ENCODE measurements around the gene MEP1A.

MEP1A gene

DNA sequence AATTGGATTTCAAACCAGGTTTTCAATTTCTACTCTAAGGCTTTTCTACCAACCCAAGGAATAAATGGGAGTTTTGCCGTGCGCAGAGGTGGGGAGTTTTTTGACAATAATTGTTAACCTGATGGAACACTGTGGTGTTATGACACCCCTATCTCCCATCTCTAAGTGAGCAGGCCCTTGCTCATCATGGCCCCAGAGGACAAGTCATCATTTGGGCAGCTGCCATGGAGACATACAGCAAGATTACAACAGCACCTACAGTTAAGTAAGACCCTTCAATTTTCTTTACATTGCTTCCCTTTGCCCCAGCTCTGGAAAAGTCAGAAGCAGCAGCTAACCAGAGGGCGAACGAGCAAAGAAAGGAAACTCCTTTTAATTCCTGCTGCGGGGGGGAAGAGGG is 74.2 kb downstream of the MEP1A start:
- Histone ChIP-seq H3K9me2 (replicated peaks; ENCODE audit: low read depth, low read length) (no peaks in the 10 kb centered on the region), H3K79me2 (ENCODE audit: insufficient read depth, low read length) (no peaks in the 10 kb centered on the region), H3K4me3 (ENCODE audit: low read length, poor library complexity, severe bottlenecking) (no peak overlapping the region), H3K27me3 (ENCODE audit: insufficient read depth, low read length, poor library complexity, severe bottlenecking) (no peaks in the 10 kb centered on the region), H3K9me3 (ENCODE audit: insufficient read depth, low read depth, low read length) (no peaks in the 10 kb centered on the region), H4K20me1 (ENCODE audit: insufficient read depth, low read length, poor library complexity, severe bottlenecking) (no peaks in the 10 kb centered on the region), H3K36me3 (ENCODE audit: insufficient read depth, low read length) (no peaks in the 10 kb centered on the region), H3K4me1 (ENCODE audit: insufficient read depth, low read length, poor library complexity, severe bottlenecking) (no peaks in the 10 kb centered on the region), H3K9ac (ENCODE audit: low read depth, low read length, poor library complexity, severe bottlenecking) (no peak overlapping the region), H3K4me2 (ENCODE audit: low read depth, low read length, poor library complexity, severe bottlenecking) (no peak overlapping the region), H2AFZ (ENCODE audit: low read length) (no peak overlapping the region), H3F3A (ENCODE audit: low read depth) (no peaks in the 10 kb centered on the region)
- TF ChIP-seq, protein P1, sequence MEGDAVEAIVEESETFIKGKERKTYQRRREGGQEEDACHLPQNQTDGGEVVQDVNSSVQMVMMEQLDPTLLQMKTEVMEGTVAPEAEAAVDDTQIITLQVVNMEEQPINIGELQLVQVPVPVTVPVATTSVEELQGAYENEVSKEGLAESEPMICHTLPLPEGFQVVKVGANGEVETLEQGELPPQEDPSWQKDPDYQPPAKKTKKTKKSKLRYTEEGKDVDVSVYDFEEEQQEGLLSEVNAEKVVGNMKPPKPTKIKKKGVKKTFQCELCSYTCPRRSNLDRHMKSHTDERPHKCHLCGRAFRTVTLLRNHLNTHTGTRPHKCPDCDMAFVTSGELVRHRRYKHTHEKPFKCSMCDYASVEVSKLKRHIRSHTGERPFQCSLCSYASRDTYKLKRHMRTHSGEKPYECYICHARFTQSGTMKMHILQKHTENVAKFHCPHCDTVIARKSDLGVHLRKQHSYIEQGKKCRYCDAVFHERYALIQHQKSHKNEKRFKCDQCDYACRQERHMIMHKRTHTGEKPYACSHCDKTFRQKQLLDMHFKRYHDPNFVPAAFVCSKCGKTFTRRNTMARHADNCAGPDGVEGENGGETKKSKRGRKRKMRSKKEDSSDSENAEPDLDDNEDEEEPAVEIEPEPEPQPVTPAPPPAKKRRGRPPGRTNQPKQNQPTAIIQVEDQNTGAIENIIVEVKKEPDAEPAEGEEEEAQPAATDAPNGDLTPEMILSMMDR (conservative IDR thresholded peaks at IDR 0.05; ENCODE audit: low read length) = no peak
- no peak for TF ChIP-seq EZH2phosphoT487 (IDR thresholded peaks at IDR 0.05; ENCODE audit: borderline replicate concordance)

DNA sequence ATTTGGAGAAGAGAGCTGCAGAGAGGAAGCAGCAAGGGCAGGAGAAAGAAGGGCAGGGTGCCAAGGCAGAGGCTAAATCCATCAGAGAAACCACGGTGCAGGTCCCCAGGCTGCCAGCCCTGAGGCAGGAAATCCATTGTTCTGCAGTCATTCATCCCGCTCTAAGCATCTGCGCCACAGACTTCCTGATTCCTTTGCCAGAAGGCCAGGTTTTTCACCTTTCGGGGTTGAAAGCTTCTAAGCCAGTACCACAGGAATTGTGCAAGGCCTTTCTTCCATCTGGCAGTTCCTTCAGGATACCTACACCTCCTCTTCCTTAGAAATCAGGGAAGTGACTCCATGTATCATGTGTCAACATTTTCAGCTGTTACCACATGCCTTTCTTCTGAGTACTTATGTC is 82.9 kb downstream of the MEP1A start:
- H4K20me1 ChIP-seq (ENCODE audit: insufficient read depth, low read length, poor library complexity, severe bottlenecking) = no peaks in the 10 kb centered on the region

DNA sequence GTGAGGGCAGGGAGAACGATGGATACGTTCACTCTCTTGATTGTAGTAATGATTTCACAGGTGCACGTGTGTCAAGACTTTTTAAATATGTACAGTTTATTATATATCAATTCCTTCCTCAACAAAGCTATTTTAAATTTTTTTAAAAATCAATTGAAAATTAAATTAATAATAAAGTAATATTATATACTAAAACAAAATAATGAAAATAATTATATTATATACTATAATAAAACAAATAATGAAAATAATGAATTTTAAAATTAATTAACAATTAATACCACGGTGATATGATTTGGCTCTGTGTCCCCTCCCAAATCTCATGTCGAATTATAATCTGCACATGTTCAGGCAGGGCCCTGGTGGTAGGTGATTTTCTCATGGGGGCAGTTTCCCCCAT is 85.8 kb downstream of the MEP1A start:
- TF ChIP-seq, protein P1 (conservative IDR thresholded peaks at IDR 0.05; ENCODE audit: low read length) = no peak
- no peak for TF ChIP-seq EZH2phosphoT487 (IDR thresholded peaks at IDR 0.05; ENCODE audit: borderline replicate concordance)
- Histone ChIP-seq H3K9me2 (replicated peaks; ENCODE audit: low read depth, low read length) (no peaks in the 10 kb centered on the region), H3K9ac (ENCODE audit: low read depth, low read length, poor library complexity, severe bottlenecking) (no peak overlapping the region), H3K4me3 (ENCODE audit: low read length, poor library complexity, severe bottlenecking) (no peak overlapping the region), H4K20me1 (ENCODE audit: insufficient read depth, low read length, poor library complexity, severe bottlenecking) (no peaks in the 10 kb centered on the region), H3K9me3 (ENCODE audit: insufficient read depth, low read depth, low read length) (no peaks in the 10 kb centered on the region), H3K4me2 (ENCODE audit: low read depth, low read length, poor library complexity, severe bottlenecking) (no peak overlapping the region), H3K4me1 (ENCODE audit: insufficient read depth, low read length, poor library complexity, severe bottlenecking) (no peaks in the 10 kb centered on the region), H3K36me3 (ENCODE audit: insufficient read depth, low read length) (no peaks in the 10 kb centered on the region), H3K79me2 (ENCODE audit: insufficient read depth, low read length) (no peaks in the 10 kb centered on the region), H3K27me3 (ENCODE audit: insufficient read depth, low read length, poor library complexity, severe bottlenecking) (no peaks in the 10 kb centered on the region), H3F3A (ENCODE audit: low read depth) (no peaks in the 10 kb centered on the region), H2AFZ (ENCODE audit: low read length) (no peak overlapping the region)

More for the DNA sequence above, 82.9 kb downstream of the MEP1A start:
- no peak overlapping the region for H3K4me2 ChIP-seq (ENCODE audit: low read depth, low read length, poor library complexity, severe bottlenecking)
- no peak overlapping the region for H3K9ac ChIP-seq (ENCODE audit: low read depth, low read length, poor library complexity, severe bottlenecking)
- no peaks in the 10 kb centered on the region for H3K4me1 ChIP-seq (ENCODE audit: insufficient read depth, low read length, poor library complexity, severe bottlenecking)
- H3K9me2 ChIP-seq (replicated peaks; ENCODE audit: low read depth, low read length) = no peaks in the 10 kb centered on the region
- no peaks in the 10 kb centered on the region for H3F3A ChIP-seq (ENCODE audit: low read depth)
- no peak overlapping the region for H3K4me3 ChIP-seq (ENCODE audit: low read length, poor library complexity, severe bottlenecking)
- TF ChIP-seq, protein P1 (conservative IDR thresholded peaks at IDR 0.05; ENCODE audit: low read length) = no peak
- no peak for TF ChIP-seq EZH2phosphoT487 (IDR thresholded peaks at IDR 0.05; ENCODE audit: borderline replicate concordance)
- H3K36me3 ChIP-seq (ENCODE audit: insufficient read depth, low read length) = no peaks in the 10 kb centered on the region
- no peaks in the 10 kb centered on the region for H3K9me3 ChIP-seq (ENCODE audit: insufficient read depth, low read depth, low read length)
- H3K79me2 ChIP-seq (ENCODE audit: insufficient read depth, low read length) = no peaks in the 10 kb centered on the region
- no peak overlapping the region for H2AFZ ChIP-seq (ENCODE audit: low read length)
- no peaks in the 10 kb centered on the region for H3K27me3 ChIP-seq (ENCODE audit: insufficient read depth, low read length, poor library complexity, severe bottlenecking)
